NOMO-1 treated with DMSO at 0.1 percent for 48 hours (cell line): ENCODE results near the gene DGCR2.
"Not testable (repeated sequence)": the region's sequence is repeated elsewhere in the genome, so short reads cannot be mapped to it uniquely, and the experiment has no call there.

Experiments
- DNase-seq: peaks from one replicate; lab custom pipeline; 2025; ENCODE audit not compliant: unreplicated experiment; lab: John Stamatoyannopoulos, UW

DGCR2 gene

DNA sequence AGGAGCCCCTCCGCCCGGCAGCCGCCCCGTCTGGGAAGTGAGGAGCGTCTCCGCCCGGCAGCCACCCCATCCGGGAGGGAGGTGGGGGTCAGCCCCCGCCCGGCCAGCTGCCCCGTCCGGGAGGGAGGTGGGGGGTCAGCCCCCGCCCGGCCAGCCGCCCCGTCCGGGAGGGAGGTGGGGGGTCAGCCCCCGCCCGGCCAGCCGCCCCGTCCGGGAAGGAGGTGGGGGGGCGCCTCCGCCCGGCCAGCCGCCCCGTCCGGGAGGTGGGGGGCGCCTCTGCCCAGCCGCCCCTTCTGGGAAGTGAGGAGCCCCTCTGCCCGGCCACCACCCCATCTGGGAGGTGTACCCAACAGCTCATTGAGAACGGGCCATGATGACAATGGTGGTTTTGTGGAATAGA lies 37.6 kb downstream of the DGCR2 start:
- DNase-seq: not testable (repeated sequence)

DNA sequence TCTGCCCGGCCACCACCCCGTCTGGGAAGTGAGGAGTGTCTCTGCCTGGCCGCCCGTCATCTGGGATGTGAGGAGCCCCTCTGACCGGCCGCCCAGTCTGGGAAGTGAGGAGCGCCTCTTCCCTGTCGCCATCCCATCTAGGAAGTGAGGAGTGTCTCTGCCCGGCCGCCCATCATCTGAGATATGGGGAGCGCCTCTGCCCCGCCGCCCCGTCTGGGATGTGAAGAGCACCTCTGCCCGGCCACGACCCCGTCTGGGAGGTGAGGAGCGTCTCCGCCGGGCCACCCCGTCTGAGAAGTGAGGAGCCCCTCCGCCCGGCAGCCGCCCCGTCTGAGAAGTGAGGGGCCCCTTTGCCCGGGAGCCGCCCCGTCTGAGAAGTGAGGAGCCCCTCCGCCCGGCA lies 38.1 kb downstream of the DGCR2 start:
- not testable (repeated sequence) for DNase-seq

DNA sequence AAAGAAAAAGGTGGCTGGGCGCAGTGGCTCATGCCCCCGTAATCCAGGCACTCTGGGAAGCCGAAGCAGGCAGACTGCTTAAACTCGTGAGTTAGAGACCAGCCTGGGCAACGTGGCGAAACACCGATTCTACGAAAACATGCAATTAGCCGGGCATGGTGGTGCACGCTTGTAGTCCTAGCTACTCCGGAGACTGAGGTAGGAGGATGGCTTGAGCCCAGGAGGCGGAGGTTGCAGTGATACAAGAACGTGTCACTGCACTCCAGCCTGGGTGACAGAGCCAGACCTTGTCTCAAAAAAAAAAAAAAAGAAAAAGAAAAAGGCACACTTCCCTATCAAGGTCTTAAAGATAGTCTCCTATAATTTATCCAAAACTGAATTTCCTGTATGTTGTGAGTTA lies 39.4 kb downstream of the DGCR2 start:
- no peak for DNase-seq

DNA sequence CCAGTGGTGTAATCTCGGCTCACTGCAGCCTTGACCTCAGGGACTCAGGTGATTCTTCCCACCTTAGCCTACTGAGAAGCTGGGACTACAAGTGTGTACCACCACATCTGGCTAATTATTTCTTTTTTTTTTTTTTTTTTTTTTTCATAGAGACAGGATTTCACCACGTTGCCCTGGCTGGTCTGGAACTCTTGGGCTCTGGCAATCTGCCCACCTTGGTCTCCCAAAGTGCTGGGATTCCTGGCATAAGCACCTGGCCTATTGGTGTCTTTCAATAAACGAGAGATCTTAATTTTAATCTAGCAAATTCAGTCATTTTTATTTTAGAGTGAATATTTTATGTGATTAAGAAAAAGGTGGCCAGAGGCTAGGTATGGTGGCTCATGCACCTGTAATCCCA lies 40.1 kb downstream of the DGCR2 start:
- DNase-seq: no peak

DNA sequence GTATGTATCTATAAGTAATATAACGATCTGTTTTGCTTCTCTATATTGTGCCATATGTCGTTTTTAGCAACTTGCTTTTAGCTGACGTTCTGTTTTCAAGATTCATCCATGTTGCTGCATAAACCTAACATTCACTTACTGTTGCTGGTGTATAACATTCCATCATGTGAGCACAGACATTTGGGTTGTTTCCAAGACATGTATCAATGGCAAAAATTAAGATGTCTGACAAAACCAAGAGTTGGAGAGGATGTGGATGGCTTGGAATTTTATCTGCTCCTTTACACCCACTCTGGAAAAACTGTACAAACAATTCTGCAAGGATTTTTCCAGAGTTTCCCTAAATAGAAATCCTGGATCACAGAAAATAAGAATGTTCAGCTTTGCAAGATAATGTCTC lies 40.9 kb downstream of the DGCR2 start:
- DNase-seq: no peak

DNA sequence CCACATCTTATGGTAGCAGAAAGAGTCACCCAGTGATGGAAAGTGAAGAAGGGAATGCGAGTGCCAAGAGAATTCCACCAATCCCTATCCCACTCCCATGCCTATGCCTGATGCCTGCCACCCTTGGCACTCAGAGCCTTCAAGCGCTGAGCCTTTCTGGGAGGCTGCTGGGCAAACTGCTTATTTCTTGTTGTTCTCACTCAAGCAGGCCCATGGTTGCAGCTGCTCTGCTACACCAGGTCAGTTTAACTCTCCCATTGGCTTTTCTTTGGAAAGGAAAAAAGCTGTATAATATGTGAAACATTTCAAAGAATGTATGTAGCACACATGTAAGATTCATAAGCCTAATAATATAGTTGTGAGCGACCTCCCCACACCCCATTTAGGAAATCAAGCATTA lies 41.4 kb downstream of the DGCR2 start:
- no peak for DNase-seq

DNA sequence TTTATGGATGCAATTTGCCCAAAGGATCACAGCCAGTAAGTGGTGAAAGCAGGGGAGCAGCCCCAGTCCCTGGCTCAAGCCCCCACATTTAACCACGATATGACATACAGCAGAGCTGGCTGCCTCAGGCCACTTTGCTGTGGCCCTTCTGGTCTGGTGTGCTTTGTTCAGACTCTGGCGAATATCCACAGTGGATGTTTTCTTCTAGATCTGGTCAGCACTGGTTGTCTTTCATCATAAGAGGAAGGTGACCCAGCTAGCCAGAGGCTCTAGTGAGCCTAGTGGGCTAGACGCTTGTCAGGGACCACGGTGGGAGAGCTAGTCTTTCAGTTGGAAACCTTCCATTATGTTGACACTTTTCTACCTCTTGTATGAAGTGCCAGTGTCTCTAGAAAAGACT lies 42.5 kb downstream of the DGCR2 start:
- no peak for DNase-seq

DNA sequence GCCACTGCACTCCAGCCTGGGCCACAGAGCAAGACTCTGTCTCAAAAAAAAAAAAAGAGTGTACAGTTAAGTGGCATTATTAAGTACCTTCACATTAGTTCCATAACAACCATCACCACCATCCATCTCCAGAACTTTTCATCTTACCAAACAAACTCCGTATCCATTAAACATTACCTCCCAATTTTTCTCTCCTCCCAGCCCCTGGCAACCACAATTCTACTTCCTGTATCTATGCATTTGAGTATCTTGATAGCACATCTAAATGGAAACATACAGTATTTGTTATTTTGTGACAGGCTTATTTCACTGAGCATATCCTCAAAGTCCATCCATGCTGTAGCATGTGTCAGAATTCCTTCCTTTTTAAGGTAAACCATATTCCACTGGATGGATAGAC lies 46.8 kb downstream of the DGCR2 start:
- no peak for DNase-seq

DNA sequence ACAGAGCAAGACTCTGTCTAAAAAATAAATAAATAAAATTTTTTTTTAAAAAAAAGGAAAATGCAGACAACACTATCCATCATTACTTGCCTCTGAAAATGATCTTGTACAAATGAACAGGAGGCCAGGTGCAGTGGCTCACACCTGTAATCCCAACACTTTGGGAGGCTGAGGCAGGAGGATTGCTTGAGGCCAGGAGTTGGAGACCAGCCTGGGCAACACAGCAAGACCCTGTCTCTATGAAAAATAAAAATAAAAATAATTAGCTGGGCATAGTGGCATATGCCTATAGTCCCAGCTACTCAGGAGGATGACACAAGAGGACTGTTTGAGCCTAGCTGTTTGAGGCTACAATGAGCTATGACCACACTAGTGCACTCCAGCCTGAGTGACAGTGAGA lies 49.4 kb downstream of the DGCR2 start:
- DNase-seq: not testable (repeated sequence)

DNA sequence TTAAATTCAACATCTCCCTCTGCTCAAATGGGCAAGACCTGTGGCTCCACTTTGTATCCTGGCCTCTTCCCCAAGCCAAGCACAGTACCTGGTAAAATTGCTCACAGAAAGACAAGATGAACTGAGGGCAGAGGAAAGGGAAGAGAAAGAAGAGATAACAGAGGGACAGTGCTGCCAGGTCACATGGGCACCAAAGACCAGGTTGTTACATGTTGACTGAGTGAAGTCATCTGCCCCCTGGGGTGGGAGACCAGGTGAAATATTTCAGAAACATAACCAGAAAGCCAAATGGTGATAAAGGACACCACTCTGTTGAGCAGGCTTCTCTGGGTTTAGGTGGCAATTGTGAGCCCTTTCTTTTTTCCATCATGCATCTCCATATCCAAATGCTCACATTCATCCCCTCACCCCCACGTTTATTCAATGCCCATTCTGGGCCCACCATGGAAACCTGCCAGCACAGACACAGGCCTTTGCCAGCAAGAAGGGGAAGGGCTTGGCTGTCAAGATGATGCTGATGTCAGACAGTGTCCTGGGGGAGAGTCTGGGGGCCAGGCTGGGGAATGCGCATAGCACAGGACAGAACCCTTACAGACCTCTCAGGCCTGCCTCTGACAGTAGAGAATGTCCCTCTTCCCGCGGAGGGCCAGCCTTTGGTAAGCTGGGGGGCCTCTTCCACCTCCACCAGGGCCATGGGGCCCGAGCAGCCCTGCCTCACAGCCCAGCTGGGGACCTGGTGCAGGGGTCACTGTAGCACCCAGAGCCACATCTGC lies 51.6 kb downstream of the DGCR2 start:
- no peak for DNase-seq

DNA sequence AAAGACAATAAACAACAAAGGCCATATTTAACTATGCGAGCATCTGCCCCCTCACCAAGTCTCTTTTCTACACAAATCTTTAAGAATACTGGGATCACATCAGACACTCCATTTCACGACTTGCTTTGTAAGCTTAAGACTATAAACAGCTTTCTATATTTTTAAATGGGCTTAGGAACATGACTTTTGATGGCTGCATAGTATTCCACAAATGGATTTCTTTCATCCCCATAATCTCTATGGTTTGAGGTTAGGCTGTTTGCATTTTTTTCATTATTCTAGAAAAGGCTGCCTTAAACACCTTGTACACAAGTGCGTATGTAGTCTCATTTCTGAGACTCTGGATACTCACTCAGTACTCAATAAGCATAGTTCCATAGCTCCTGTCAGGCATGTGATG lies 52.8 kb downstream of the DGCR2 start:
- no peak for DNase-seq

DNA sequence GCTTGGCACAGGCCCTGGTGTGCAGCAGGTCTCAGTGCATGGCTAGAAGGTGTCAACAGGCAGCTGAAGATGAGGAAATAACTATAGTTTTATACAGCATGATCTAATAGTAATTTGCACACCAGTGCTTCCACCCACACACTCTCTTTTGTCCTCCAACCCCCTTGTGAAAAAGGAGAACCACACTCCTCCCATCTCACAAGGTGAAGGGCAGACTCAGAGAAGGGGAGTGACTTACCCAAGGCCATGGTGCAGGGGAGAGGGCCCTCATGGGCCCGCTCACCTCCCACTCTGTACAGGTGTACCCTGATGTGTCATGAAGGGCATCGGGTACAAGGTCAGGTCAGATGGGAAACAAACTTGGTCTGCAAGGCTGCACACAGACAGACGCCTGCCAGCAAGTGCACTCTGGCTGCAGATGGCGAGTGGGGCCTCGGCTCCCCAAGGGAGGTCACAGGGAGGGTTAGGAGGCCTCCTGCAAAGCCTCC lies 53.4 kb downstream of the DGCR2 start:
- DNase-seq: no peak

DNA sequence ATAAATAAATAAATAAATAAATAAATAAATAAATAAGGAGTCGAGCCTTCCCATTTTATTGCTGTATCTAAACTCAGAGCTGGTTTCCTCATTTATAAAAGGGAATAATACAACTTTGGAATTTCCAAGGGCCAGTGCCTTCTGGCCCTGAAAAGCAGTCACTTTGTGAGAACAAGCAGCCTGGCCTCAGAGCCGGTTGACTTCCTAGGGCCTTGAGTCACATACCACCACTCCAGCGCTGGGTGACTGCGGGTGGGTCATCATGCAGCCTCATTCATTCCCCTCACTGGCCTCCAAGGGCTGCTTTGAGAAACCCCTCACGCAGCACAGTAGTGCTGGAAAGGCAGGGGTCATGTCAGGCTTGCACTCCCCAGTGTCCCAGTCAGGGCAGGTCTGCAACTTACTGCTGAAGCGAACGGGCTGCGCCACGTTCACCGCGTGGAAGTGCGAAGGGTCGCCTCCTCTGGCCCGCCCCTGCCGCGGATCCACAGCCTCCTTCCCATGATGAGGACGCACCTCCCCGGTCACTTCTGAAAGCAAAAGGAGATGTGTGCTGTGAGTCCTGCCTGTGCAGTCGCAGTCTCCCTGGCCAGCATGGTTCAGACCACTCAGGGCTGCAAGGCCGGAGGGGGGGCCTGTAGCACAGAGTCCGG lies 54.4 kb downstream of the DGCR2 start:
- no peak for DNase-seq

DNA sequence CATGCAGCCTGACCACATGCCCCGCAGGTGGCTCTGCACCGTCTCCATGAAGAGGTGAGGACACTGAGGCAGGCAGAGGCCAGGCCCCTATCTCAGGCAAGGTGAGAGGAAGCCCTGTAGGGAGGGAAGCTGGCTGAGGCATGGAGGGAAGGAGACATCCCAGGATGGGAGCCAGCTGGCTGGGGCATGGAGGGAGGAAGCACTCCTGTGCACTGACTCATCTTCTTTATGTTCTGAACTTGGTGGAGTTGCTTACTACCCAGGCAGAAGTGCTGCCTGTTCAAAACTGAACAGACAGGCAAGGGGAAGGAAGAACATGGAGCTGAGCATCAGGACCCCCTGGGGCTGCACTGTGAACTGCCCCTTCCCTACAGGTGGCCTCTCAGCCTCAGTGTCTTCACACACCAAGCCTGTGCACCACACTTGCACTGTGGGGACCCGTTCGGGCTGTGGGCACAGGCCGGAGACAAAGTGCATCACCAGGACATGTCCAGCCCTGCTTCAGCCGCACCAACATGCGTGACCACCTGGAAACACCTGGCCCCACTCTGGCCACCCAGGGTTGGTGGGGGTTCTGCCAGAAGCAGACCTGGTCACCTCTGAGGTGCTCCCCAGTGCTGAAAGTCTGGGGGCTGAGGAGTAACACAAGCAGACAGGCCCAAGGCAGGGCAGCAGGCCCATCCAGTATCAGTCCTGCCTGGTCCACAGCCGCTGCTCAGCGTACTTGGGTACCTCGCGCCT lies 55.5 kb downstream of the DGCR2 start:
- no peak for DNase-seq

DNA sequence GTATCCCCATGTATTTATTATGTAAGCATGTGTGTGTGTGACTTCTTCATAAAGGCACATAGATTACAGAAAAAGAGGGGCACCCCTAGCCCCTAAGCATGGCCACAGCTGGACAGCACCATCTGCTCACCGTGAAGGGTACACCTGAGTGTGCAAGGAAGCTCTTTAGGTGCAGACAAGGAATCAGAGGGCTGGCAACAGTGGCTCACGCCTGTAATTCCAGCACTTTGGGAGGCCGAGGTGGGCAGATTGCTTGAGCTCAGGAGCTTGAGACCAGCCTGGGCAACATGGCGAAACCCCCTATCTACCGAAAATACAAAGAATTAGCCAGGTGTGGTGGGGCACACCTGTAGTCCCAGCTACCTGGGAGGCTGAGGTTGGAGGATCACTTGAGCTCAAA lies 56.3 kb downstream of the DGCR2 start:
- no peak for DNase-seq

DNA sequence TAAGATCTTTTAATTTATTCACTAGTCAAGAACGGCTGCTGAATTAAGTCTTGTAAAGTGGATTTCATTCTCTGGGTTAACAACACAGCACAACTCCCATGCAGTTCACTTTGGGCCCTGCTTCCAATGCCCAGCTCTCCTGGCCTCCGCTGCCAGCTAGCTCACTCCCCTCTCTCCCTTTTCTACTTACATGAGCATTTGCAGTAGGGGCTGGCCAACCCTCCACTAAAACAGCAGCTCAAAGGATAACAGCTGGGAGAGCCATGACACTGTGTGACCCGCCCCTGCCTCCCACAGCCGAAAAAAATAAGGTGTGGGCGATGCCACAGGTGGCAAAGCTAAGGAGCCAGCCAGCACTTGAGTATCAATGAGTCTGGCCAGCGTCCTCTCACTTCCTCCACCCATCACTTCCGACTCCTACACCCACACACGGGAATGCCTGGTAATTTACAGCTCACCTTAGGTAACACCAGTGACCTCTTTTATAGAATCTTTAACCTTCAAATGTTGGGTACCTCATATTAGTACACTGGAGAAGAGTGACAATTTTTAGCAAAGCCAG lies 56.8 kb downstream of the DGCR2 start:
- DNase-seq: no peak

DNA sequence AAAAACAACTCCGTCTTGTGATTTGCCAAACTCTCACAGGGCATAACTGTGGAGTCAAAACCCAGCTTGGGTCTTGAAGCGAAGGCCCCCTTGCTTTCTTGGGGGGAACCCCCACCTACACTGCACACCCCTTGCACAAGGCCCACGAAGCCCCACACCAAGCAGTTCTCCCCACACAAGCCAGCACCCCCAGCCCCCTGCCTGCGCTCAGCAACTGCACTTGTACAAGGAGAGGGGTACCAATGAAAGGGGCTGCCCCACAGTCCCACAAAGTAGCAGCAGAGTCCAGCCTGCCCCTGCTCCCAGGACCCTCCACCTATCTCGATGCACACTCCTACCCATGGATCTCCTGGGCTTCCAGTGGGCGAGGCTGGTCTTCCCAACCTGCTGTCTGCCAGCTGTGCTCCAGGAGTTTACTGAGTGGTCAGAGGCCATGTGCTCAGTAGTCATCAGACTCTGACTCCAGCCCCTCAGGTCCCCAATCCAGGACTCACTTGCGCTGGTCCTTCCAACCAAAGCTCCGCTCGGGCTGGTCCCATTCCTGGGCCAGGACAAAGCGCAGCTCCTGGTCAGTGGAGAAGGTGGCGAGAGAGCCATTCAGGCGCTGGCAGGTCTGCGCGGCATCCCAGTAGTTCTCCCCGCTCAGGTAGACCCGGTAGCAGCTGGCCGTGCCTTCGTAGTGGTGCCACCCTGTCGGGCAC lies 57.7 kb downstream of the DGCR2 start:
- no peak for DNase-seq

DNA sequence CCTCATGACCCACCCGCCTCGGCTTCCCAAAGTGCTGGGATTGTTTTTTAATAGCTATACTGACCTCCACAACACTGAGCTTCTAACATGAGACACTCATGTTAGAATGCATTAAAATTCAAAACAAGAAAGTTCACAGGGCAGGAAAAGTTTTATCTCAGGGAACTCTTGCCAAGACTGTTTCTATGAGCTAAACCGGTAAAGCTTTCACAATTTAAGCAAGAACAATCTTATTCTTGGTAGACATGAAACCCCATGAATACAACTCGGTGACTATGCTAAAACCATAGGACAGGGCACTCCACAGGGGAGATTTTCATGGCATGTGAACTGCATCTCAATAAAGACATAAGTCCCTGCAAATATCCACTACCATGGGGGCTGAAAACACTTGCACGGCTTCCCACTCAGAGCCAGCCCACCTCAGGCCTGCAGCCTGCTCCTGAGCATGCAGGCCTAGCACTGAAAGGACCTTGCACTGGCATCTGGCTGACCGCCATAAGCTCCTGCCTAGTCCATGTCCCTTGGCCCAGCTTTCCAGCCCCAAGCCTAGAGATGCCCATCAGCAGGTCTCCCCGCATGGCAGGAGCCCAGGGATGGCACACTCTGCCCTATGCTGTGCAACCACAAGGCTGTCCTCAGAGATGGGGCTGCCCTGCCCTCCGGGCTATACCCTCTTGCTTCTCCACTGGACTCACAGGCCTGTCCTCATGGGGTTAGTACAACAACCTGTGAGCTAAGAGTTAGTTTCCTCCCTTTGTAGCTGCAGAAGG lies 58.4 kb downstream of the DGCR2 start:
- no peak for DNase-seq

DNA sequence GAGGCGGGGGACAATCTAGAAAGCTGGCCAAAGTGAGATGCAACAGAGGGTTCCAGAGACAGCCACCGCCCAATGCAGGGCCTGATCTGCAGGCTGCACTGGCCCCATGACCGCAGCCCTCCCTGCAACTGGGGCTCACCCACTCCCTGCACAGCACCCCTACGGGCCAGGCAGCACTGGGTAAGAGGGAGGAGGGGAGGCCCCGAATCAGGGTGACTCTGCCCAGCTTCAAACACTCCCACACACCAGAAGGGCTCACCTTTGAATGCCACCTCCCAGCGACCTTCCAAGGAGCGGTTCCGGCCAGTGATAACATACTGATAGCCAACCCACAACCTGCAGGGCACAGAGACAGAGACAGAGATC lies 59.3 kb downstream of the DGCR2 start:
- no peak for DNase-seq

DNA sequence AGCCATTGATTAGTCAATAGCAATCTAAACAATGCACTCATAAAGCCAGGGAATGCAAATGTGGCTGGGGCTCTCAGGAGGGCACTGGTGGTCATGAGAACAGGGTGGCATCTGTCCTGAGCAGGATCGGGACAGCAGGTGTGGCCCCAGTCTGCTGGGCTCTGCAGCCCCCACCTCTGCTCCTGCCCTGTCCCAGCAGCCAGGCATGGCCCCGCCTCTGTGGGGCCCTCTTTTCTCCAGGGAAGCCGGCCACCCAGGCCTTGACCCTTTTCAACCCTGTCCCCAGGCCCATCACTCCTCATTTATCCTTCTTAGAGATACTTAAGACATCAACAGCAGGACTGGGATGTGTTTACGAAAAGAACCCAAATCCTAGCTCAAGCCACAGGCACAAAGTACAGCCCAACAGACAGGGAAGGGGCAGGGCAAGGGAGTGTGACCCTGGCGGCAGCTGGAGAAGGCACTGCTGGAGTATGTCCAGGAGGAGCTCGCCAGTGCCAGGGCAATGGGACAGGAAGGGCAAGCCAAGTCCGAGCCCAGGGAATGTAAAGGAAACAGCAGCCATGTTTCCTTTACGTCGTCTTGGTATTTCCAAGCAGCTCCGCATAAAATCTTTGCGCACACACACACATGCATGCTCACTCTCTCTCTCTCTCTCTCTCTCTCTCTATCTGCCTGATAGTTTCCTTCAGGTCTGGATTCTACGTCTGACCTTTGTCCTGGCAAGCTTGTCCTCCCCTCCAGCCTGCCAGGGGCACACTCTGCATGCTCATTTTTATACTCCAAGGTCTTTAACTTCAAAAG lies 59.9 kb downstream of the DGCR2 start:
- no peak for DNase-seq
